Measurements from ENCODE around the gene CDK12. TPM values are rescaled to one million over a fixed set of nuclear protein-coding genes. Genes with fewer than 3 reads are reported as not detected.

CDK12 gene
- total RNA-seq, 2 donors from 2014 or later: 53.7 to 54.7 TPM

DNA sequence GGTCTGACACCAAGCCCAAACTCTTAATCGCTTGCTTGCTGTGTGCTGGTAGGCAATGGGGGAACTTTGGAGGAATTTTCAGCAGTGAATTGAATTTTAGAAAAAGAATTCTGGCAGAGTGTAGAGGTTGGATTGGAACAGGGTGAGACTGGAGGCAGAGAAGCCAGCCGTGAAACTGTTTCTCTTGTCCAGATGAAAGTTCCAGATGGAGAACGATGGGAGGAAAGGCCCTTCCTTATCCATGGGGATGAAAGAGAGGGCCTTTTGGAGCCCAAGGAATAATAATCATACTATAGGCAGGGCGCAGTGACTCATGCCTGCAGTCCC lies 120.4 kb downstream of the CDK12 start:
- Histone ChIP-seq H3K9me3 (no peaks in the 10 kb centered on the region), H3K4me1 (ENCODE audit: control insufficient read depth in 1 of 2, low read depth in 2 of 2) (no peaks in the 10 kb centered on the region), H3K27me3 (replicated peaks; ENCODE audit: insufficient read depth) (no peaks in the 10 kb centered on the region), H3K4me3 (no peak overlapping the region), H3K36me3 (no peaks in the 10 kb centered on the region), H3K27ac (no peak overlapping the region)
- DNase-seq (ENCODE audit: low spot score) (no peak), ATAC-seq (ENCODE audit: insufficient number of reproducible peaks, low FRiP score, low read depth) (no peak)
- TF ChIP-seq, protein P1, sequence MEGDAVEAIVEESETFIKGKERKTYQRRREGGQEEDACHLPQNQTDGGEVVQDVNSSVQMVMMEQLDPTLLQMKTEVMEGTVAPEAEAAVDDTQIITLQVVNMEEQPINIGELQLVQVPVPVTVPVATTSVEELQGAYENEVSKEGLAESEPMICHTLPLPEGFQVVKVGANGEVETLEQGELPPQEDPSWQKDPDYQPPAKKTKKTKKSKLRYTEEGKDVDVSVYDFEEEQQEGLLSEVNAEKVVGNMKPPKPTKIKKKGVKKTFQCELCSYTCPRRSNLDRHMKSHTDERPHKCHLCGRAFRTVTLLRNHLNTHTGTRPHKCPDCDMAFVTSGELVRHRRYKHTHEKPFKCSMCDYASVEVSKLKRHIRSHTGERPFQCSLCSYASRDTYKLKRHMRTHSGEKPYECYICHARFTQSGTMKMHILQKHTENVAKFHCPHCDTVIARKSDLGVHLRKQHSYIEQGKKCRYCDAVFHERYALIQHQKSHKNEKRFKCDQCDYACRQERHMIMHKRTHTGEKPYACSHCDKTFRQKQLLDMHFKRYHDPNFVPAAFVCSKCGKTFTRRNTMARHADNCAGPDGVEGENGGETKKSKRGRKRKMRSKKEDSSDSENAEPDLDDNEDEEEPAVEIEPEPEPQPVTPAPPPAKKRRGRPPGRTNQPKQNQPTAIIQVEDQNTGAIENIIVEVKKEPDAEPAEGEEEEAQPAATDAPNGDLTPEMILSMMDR (IDR thresholded peaks at IDR 0.05): no peak

DNA sequence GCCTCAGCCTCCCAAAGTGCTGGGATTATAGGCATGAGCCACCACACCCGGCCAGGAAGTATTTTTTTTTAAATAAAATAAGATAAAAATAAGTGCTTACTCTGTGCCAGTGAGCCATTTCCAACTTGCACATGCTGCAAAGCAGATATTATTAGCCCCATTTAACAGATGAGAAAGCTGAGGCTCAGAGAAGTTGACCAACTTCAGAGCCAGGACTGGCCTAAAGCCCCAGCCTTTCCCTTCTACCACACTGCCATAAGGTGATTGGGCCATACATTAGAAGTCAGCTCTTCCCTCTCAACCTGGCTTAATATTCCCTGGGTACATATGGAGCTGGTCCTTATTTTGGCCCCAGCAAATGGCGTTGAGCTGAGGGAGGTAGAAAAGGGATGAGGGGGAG lies 121.4 kb downstream of the CDK12 start:
- no peaks in the 10 kb centered on the region for H3K9me3 ChIP-seq
- TF ChIP-seq, protein P1 (IDR thresholded peaks at IDR 0.05): no peak
- no peaks in the 10 kb centered on the region for H3K27me3 ChIP-seq (replicated peaks; ENCODE audit: insufficient read depth)
- ATAC-seq (ENCODE audit: insufficient number of reproducible peaks, low FRiP score, low read depth) (no peak), DNase-seq (ENCODE audit: low spot score) (no peak)
- no peaks in the 10 kb centered on the region for H3K4me1 ChIP-seq (ENCODE audit: control insufficient read depth in 1 of 2, low read depth in 2 of 2)
- H3K4me3 ChIP-seq: no peak overlapping the region
- H3K36me3 ChIP-seq: no peaks in the 10 kb centered on the region
- H3K27ac ChIP-seq: no peak overlapping the region

Other genes starting within 250 kb of the CDK12 start
- 10 to 100 TPM; 13.9 to 14.3 TPM for gene STAC2, start 235.5 kb upstream of the CDK12 start, total RNA-seq
- gene FBXL20, start 59.9 kb upstream of the CDK12 start, total RNA-seq: 10 to 100 TPM; 30.8 to 45.2 TPM
- gene MED1, start 10.2 kb upstream of the CDK12 start, total RNA-seq: 10 to 100 TPM; 18.1 to 29.0 TPM
- not detected for gene NEUROD2, start 146.4 kb downstream of the CDK12 start, total RNA-seq
- 1 to 10 TPM in 1 of 2 donors, under 1 TPM in 1; 0.27 to 2.1 TPM for gene PPP1R1B, start 165.5 kb downstream of the CDK12 start, total RNA-seq
- gene STARD3, start 175.7 kb downstream of the CDK12 start, total RNA-seq: 10 to 100 TPM; 52.5 to 67.7 TPM
- 10 to 100 TPM in 1 of 2 donors, 1 to 10 TPM in 1; 6.4 to 16.9 TPM for gene TCAP, start 203.9 kb downstream of the CDK12 start, total RNA-seq
- gene PNMT, start 207.0 kb downstream of the CDK12 start, total RNA-seq: 10 to 100 TPM in 1 of 2 donors, 1 to 10 TPM in 1; 3.1 to 22.9 TPM
- gene PGAP3, start 226.6 kb downstream of the CDK12 start, total RNA-seq: 10 to 100 TPM; 19.9 to 27.2 TPM
- 10 to 100 TPM; 88.1 to 94.7 TPM for gene ERBB2, start 238.6 kb downstream of the CDK12 start, total RNA-seq